GM23248 (cell line): ENCODE results near the gene CTNND2.

Experiments
- EZH2 ChIP-seq: fragments of 200-600 bp; sonication (generic); IDR thresholded peaks from 2 replicates; pipeline ENCODE4 v1.6.1; 2018; ENCODE audit warnings: antibody characterized with exemption, mild to moderate bottlenecking; ENCODE audit not compliant: insufficient read depth, poor library complexity, severe bottlenecking
- EZH2phosphoT487 ChIP-seq: fragments of 200-600 bp; sonication (generic); IDR thresholded peaks from 2 replicates; pipeline ENCODE4 v1.6.1; 2018; ENCODE audit warnings: antibody characterized with exemption, moderate library complexity, mild to moderate bottlenecking, low read depth; ENCODE audit not compliant: insufficient read depth

- TF ChIP-seq EZH2 = no peak
- no peak for TF ChIP-seq EZH2phosphoT487
Observed at GRCh38 chr5:11528720-11529119, 375.5 kb downstream of the CTNND2 start.
